GM13977 (cell line): ENCODE data around the gene RAB31.

ENCODE experiments used
- DNase-seq: peaks from one replicate; pipeline ENCODE4 v3.0.0; 2012; ENCODE audit warnings: low spot score
- CTCF ChIP-seq: IDR thresholded peaks from 2 replicates; pipeline ENCODE4 v1.5.1; 2012; ENCODE audit warnings: mild to moderate bottlenecking, control low read depth; ENCODE audit not compliant: insufficient read depth; ENCODE audit errors: extremely low read depth, missing control alignments
- in situ Hi-C: fragments of 300-500 bp; cut with MboI; formaldehyde crosslinking; loops from one replicate; pipeline ENCODE4 v1.12.0; 2022; ENCODE audit warnings: low sequenced_read_pairs, low pct_unique_long_range_greater_than_20kb, mixed read lengths, inconsistent platforms; ENCODE audit not compliant: unreplicated experiment

Gene RAB31

GRCh38 chr18:9740071-9740470, 32.0 kb downstream of the RAB31 start:
- in situ Hi-C loops: no loop called here
- DNase-seq: no peak
- no peak for TF ChIP-seq CTCF

- no peak for TF ChIP-seq CTCF
- in situ Hi-C loops: no loop called here
- DNase-seq: no peak
These were observed 33.3 kb downstream of the RAB31 start for GRCh38 chr18:9741406-9741792.

DNA sequence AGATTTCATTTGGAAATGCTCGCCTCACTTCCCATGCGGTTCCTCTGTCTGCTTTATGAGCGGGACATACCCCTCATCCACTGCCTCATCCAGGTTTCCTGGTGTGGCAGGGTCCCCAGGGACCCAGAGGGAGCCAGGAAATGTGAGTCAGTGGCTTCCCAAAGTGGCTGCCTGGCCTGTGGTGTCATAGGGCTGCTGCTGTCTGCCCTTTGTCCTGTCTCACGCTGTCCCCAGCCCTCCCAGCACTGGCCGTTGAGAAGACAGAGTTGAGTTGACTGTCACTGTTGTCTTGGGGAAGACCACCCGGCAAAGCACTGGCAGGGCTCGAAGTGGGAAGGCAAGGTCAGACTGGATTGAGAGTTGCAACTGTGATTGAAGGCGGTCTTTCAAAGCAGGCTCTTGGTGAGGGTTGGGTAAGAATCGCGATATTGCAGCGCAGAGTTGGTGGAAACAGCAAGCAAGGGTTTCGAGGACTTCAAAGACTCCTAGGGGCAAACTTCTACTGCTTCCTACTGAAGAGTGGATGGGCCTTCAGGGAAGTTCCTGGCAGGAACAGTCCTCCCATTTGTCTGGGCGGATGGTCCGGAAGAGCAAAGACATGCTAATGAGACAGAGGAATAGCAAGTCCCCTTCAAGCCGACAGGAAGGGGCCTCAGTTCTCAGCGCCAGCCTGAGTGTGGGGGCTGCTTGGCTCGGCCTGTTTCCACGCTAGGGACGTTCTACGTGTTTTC, 33.9 kb downstream of the RAB31 start:
- in situ Hi-C loops: no loop called here
- no peak for DNase-seq
- TF ChIP-seq CTCF: no peak

GRCh38 chr18:9742524-9743131, 34.5 kb downstream of the RAB31 start:
- in situ Hi-C loops: no loop called here
- DNase-seq: no peak
- no peak for TF ChIP-seq CTCF

- in situ Hi-C loops: no loop called here
- TF ChIP-seq CTCF: no peak
These were observed 35.3 kb downstream of the RAB31 start for GRCh38 chr18:9743200-9744016.

DNA sequence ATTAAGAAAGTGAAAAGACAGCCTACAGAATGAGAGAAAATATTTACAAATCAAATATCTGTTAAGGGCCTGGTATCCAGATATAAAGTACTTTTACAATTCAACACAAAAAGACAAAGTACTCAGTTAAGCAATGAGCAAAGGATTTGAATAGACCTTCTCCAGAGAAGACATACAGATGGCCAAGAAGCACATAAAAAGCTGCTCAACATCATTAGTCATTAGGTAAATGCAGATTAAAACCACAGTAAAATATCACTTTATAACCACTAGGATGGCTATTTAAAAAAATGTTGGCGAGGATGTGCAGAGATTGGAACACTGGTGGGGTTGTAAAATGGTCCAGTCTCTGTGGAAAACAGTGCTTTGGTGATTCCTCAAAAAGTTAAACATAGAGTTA, 38.9 kb downstream of the RAB31 start:
- no peak for TF ChIP-seq CTCF
- DNase-seq: no peak
- in situ Hi-C loops: no loop called here

More at GRCh38 chr18:9743200-9744016, 35.3 kb downstream of the RAB31 start:
- DNase-seq: no peak
